GM19395 (cell line): ENCODE measurements around the gene IRF4.

Experiments used
- ATAC-seq: cut with Tn5 transposase; IDR thresholded peaks from one replicate; pipeline ENCODE4 v1.9.1; 2021; ENCODE audit warnings: mild to moderate bottlenecking, moderate library complexity; ENCODE audit not compliant: unreplicated experiment

Gene IRF4

DNA sequence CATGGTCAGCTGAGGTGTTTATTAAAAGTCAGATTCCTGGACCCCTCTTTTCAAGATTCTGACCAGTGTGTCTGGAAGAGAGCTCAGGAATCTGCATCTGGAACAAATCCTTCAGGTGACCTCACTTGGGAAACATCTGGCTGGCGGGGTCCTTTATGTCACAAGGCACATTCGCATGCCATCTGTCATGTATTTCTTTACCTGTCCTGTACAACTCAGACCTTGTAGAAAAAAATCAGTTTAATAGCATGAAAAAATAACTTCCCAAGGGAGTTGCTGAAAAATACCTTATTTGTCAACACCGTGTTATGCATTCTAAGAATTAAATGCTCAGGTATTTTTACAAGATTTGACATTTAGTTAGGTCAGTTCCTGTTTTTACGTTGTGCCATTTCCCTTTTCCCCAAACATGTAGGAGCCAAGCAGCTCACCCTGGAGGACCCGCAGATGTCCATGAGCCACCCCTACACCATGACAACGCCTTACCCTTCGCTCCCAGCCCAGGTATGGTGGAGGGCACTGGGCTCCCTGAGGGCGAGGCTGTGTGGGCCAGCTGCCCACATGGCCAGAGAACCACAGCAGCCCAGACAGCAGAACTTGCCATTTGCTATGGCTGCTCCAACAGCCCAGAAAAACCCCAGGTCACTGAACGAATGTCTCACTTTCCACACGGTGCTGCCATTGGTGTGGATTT, 4.0 kb downstream of the IRF4 start:
- no peak for ATAC-seq

DNA sequence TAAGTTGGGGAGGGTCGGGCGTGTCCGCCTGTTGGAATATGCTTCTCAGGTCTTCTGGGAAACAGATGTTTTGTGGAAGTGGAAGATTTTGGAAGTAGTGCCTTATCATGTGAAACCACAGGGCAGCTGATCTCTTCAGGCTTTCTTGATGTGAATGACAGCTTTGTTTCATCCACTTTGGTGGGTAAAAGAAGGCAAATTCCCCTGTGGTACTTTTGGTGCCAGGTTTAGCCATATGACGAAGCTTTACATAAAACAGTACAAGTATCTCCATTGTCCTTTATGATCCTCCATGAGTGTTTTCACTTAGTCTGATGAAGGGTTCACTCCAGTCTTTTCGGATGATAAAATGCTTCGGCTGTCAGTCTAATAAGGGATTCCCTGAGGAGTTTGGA, 4.6 kb downstream of the IRF4 start:
- no peak for ATAC-seq

DNA sequence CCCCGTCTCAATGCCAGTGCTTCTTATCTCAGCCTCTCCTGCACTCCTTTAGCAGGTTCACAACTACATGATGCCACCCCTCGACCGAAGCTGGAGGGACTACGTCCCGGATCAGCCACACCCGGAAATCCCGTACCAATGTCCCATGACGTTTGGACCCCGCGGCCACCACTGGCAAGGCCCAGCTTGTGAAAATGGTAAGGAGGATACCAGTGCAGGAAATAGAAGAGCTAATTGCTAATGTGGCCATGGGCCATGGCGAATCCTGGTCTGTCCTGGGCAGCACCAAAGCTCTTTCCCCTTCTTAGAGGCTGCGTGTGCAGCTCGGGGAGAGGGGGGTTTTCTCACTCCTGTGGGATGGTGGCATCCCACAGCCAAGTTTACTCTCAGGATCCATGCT, 5.5 kb downstream of the IRF4 start:
- no peak for ATAC-seq

DNA sequence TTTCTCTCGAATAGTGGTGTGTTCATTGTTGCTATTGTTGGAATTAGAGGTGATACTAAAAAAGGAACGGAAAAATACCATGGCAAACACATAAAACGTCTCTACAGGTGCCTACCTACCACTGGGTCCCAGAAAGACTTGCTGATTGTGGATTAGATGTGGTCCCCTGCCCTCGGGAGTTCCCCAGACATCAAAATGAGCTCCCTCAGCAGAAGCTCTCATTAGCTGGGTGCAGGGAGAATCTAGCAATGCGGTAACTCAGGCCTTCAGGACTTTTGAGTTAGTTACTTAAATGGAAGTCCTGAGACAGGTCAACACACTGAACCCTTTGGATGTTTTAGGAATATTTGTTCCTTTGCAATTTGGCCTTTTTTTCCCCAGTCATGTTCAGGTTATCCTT, 6.1 kb downstream of the IRF4 start:
- ATAC-seq = no peak

DNA sequence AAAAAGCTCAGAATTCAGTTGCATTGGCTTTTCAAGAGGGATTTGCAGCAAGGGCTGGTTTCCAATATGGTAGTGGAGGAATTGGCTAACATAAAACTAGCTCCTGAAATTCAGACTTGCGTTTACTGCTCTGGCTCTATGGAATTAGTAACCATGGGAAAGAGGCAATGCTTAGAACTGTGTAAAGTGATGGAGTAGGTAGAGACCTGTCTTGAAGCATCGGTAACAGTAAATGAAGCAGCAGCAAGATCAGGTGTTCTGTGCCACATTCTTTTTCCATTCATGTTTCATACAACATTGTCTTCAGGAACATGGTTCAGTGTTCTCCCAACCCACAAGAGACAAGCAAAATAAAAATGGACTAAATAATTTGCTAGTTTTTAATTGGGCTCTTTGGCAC, 6.5 kb downstream of the IRF4 start:
- ATAC-seq = no peak

DNA sequence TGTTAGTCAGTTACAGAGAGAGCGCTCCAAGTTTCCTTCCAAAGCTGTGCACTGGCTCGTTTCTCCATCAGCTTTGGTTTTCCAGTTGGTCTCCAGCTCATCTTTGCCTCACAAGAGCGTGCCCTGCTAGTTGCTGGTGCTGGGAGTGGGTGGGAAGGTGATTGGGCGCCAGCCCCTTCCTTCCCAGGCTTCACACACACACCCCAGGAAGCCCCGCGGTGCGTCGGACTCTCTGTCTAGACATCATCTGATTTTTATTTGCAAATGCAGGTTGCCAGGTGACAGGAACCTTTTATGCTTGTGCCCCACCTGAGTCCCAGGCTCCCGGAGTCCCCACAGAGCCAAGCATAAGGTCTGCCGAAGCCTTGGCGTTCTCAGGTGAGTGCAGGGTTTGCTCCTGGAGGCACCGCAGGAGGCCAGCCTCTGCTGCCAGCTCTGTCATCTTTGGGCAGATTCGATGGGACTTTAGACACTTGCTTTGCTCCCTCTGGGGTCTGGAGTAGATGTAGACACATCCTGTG, 7.1 kb downstream of the IRF4 start:
- ATAC-seq = no peak

DNA sequence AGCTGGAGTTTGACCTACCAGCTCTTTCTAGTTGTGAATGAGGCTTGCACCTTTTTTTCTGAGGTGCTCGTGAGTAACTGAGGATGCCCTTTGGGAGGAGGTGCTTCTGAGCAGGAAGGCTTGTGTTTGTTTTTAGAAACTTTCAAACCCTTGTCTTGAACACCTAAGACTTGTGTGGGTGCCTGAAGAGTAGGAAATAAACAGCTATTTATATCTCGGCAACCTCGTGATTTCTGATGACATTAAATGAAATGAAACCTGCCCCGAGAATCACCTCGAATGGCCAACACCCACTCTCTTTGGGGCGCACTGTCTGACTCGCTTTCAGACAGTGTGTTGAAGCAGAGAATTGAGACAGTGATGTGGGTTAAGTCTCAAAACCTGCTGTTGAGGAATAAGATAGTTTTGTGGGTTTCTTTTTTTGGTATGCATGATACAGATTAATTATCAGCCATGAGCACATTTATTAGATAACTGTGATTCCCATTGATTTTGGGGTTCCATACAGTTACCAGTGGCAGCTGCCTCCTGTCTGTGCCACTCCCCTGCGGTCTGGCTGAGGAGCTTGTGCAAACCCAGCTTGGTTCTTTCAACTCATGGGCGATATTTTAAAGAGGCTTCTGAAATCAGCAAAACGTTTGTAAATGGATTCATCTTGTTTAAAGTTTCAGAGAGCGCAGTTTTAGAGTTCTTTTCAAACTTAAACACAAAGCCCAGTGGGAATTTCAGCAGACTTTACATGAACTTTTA, 8.4 kb downstream of the IRF4 start:
- ATAC-seq = peak; percentile 39

DNA sequence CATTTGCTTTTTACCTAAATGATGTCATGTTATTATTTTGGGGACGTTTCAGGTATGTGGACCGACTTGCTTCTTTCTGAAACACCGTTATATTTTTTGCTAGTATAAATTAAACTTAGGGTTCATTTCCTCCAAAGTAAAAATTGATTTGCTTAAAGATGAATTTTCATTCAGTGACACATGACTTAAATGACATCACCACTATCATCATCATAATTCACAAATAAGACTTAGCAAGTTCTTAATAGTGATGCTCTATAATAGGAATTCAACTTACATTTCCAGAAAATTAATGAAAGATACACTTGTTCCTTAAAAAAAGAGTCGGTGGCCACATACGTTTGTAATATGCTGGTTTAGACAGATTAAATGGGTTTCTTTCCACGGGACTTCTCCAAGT, 9.3 kb downstream of the IRF4 start:
- ATAC-seq = no peak

DNA sequence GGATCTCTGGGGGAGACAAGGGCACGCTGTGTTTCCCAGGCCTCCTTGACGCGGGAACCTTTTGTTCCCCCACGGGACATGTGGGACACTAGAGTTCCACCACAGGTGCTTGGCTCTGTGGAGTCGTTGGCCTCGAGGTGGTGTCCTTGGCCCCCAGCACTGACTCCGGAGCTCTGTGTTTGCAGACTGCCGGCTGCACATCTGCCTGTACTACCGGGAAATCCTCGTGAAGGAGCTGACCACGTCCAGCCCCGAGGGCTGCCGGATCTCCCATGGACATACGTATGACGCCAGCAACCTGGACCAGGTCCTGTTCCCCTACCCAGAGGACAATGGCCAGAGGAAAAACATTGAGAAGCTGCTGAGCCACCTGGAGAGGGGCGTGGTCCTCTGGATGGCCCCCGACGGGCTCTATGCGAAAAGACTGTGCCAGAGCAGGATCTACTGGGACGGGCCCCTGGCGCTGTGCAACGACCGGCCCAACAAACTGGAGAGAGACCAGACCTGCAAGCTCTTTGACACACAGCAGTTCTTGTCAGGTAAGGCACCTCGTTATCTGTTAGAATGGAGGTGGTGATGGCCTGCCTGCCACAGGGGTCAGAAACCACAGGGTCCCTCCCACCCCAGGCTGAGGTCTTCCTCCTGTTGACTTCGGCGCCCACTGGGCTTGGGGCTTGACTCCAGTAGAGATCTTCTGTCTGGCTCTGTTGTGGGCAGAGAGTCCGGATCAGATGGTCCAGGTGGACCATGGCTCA, 9.9 kb downstream of the IRF4 start:
- no peak for ATAC-seq

DNA sequence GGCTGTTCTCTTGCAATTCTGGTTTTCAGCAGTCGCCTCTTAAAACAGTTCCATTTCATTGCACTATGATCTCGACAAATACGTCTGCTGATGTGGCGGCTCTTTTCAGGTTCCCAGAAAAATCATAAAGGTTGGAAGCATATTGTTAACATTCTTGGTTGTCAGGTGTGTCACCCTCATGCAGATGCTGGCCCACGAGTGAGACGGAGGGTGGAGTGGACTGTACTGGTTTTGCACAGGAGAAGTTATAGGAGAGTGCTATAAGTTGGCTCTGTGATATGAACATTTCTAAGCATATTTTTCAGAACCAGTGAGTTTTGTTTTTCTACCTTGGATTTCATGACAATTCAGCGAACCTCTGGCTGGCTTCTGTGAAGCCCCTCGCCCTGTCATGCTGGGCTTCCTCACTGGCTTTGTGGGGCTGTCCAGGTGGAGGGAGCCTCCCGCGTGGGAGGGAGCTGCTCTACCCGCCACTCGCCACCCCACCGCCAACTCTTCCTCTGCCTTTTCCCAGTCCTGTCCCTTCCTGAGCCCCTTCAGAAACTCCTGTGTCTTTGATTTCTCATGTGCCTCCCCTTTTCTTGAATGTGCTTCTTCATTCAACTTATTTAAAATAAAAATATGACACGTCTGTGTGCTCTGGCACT, 10.6 kb downstream of the IRF4 start:
- ATAC-seq = no peak

DNA sequence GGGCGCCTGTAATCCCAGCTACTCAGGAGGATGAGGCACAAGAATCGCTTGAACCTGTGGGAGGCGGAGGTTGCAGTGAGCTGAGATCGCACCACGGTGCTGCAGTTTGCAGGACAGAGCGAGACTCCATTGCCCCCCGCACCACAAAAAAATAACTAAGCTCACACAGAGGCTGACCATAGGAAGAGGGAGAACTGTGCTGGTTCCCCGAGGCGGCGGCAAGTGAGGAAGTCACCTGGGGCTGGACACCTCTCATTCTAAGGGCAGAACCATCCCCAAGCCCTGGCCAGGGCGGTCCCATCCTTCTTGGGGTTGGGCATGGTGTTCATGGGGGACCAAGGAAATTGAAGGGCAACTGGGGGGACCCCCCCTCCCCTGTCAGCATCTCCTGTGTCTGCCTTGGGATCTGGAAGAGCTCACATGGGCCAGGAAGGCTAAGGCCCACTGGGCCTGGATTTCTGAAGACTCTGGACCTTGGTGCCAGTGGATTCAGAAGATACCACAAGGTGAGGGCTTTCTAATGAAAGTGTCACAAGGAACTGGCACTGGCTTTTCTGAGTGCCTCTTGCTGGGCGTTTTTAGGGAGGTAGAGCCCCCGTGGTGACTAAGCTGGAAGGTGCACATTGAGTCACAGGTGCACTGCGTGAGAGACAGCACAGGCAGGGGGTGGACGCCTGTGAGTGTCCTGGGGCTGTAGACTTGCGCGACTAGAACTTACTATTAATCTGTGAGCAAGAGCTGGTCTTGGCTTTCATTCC, 11.5 kb downstream of the IRF4 start:
- no peak for ATAC-seq

DNA sequence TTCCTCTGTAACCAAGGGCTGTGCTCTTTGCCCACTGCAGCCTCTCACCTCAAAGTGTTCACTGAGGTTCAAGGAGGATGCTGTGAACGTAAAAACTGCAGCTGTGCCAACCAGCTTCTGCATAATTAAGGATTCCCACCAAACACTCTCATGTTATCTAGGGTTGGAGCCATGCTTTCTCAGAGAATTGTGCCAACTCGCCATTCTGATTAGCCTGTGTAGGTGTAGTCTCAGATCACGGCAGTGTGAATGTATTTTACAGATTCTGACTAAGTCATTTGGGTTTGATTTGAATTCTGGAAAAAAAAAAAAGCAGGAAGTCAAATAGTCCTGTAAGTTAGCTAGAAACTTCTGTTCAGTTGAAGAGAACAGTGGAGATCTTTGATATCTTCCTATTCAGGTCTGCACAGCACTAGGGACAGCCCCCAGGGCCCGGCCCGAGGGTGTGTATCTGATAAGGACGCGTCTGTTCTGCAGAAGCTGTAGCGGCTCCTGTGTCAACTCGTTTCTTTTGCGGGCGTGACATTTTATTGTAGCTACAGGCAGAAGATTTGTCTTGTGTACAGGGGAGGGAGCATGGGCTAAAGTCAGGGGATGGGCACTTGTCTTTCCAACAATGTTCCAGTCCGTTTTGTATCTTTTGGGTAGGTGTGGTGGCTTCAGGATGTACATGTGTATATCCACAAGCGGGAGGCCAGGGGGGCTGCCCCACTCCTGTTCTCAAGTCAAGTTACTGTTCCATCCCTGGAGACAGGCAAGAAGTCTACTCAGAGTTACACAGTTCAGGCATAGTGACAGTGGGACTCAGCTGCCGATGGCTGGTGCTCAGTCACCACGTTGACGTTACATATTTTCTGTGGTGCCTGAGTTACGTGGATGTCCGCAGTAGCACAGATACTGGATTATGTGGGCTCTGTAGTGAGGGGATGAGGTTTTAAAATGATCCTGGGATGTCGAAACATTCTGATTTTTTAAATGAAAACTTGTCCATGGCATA, 12.4 kb downstream of the IRF4 start:
- ATAC-seq = no peak

DNA sequence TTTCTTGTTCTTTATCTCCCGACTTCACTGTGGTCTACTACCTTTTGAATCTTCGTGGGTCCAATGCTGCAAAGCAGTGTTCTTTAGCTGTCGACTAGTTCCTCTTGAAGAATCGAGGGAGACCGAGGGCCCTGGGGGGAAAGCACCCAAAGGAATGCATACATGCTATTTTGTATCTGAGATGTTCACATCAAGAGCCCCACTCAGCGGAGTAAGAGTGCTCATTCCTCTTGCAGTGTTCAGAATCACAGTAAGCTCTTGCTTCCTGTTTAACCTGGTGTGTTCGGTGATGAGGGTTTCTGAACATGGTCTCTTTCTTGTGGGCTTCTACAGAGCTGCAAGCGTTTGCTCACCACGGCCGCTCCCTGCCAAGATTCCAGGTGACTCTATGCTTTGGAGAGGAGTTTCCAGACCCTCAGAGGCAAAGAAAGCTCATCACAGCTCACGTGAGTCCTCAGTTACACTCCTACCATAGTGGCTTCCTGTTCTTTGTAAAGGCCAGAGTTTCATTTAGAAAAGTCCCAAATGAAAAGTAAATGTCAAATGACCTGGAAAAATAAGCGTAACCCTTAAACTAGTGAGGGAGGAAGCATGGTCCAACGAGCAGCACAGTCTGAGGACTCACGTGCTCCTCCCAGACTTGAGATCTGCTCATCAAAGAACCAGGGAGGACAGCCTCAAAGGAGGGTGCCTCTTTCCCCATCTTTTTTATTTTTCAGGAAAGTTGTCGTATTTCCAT, 13.3 kb downstream of the IRF4 start:
- ATAC-seq = no peak

DNA sequence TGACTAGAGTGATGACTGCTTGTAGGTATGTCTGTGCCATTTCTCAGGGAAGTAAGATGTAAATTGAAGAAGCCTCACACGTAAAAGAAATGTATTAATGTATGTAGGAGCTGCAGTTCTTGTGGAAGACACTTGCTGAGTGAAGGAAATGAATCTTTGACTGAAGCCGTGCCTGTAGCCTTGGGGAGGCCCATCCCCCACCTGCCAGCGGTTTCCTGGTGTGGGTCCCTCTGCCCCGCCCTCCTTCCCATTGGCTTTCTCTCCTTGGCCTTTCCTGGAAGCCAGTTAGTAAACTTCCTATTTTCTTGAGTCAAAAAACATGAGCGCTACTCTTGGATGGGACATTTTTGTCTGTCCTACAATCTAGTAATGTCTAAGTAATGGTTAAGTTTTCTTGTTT, 16.6 kb downstream of the IRF4 start:
- ATAC-seq = no peak

DNA sequence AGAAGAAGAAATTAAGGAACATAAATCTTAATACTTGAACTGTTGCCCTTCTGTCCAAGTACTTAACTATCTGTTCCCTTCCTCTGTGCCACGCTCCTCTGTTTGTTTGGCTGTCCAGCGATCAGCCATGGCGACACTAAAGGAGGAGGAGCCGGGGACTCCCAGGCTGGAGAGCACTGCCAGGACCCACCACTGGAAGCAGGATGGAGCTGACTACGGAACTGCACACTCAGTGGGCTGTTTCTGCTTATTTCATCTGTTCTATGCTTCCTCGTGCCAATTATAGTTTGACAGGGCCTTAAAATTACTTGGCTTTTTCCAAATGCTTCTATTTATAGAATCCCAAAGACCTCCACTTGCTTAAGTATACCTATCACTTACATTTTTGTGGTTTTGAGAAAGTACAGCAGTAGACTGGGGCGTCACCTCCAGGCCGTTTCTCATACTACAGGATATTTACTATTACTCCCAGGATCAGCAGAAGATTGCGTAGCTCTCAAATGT, 17.1 kb downstream of the IRF4 start:
- no peak for ATAC-seq

DNA sequence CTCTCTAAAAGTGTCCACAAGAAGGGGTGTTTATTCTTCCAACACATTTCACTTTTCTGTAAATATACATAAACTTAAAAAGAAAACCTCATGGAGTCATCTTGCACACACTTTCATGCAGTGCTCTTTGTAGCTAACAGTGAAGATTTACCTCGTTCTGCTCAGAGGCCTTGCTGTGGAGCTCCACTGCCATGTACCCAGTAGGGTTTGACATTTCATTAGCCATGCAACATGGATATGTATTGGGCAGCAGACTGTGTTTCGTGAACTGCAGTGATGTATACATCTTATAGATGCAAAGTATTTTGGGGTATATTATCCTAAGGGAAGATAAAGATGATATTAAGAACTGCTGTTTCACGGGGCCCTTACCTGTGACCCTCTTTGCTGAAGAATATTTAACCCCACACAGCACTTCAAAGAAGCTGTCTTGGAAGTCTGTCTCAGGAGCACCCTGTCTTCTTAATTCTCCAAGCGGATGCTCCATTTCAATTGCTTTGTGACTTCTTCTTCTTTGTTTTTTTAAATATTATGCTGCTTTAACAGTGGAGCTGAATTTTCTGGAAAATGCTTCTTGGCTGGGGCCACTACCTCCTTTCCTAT, 17.9 kb downstream of the IRF4 start:
- ATAC-seq = no peak

DNA sequence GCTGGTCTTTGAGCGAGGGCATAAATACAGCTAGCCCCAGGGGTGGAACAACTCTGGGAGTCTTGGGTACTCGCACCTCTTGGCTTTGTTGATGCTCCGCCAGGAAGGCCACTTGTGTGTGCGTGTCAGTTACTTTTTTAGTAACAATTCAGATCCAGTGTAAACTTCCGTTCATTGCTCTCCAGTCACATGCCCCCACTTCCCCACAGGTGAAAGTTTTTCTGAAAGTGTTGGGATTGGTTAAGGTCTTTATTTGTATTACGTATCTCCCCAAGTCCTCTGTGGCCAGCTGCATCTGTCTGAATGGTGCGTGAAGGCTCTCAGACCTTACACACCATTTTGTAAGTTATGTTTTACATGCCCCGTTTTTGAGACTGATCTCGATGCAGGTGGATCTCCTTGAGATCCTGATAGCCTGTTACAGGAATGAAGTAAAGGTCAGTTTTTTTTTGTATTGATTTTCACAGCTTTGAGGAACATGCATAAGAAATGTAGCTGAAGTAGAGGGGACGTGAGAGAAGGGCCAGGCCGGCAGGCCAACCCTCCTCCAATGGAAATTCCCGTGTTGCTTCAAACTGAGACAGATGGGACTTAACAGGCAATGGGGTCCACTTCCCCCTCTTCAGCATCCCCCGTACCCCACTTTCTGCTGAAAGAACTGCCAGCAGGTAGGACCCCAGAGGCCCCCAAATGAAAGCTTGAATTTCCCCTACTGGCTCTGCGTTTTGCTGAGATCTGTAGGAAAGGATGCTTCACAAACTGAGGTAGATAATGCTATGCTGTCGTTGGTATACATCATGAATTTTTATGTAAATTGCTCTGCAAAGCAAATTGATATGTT, 19.2 kb downstream of the IRF4 start:
- ATAC-seq = no peak
